ENCODE data around the gene CELF2.

The CELF2 gene

GRCh38 chr10:11206676-11207559, 189.2 kb downstream of the CELF2 start:
- peaks cover 37% of the 10 kb centered on the region for H3K4me1 Mint-ChIP-seq
- H3K4me3 Mint-ChIP-seq, result no peak overlapping the region
- DNase-seq, result no peak
- no peaks in the 10 kb centered on the region for H3K36me3 Mint-ChIP-seq (ENCODE audit: low read depth)
- peaks cover 4% of the 10 kb centered on the region for H3K27me3 Mint-ChIP-seq (ENCODE audit: low read depth, poor library complexity)
- H3K9me3 Mint-ChIP-seq, result peaks cover 1% of the 10 kb centered on the region
- no peak overlapping the region for H3K27ac Mint-ChIP-seq
- TF ChIP-seq, protein P1, sequence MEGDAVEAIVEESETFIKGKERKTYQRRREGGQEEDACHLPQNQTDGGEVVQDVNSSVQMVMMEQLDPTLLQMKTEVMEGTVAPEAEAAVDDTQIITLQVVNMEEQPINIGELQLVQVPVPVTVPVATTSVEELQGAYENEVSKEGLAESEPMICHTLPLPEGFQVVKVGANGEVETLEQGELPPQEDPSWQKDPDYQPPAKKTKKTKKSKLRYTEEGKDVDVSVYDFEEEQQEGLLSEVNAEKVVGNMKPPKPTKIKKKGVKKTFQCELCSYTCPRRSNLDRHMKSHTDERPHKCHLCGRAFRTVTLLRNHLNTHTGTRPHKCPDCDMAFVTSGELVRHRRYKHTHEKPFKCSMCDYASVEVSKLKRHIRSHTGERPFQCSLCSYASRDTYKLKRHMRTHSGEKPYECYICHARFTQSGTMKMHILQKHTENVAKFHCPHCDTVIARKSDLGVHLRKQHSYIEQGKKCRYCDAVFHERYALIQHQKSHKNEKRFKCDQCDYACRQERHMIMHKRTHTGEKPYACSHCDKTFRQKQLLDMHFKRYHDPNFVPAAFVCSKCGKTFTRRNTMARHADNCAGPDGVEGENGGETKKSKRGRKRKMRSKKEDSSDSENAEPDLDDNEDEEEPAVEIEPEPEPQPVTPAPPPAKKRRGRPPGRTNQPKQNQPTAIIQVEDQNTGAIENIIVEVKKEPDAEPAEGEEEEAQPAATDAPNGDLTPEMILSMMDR (IDR thresholded peaks at IDR 0.05), result no peak

GRCh38 chr10:11207560-11207844, 189.8 kb downstream of the CELF2 start:
- Mint-ChIP-seq H3K27ac (no peak overlapping the region), H3K4me1 (peaks cover 41% of the 10 kb centered on the region), H3K27me3 (ENCODE audit: low read depth, poor library complexity) (peaks cover 4% of the 10 kb centered on the region), H3K9me3 (no peaks in the 10 kb centered on the region), H3K36me3 (ENCODE audit: low read depth) (no peaks in the 10 kb centered on the region), H3K4me3 (no peak overlapping the region)
- TF ChIP-seq, protein P1 (IDR thresholded peaks at IDR 0.05), result no peak
- DNase-seq, result no peak

GRCh38 chr10:11208243-11208642, 190.6 kb downstream of the CELF2 start:
- Mint-ChIP-seq H3K9me3 (no peaks in the 10 kb centered on the region), H3K27ac (no peak overlapping the region), H3K27me3 (ENCODE audit: low read depth, poor library complexity) (peaks cover 4% of the 10 kb centered on the region), H3K4me3 (no peak overlapping the region), H3K4me1 (peaks cover 49% of the 10 kb centered on the region), H3K36me3 (ENCODE audit: low read depth) (no peaks in the 10 kb centered on the region)
- TF ChIP-seq, protein P1 (IDR thresholded peaks at IDR 0.05), result no peak
- no peak for DNase-seq

GRCh38 chr10:11208908-11209829, 191.5 kb downstream of the CELF2 start:
- no peaks in the 10 kb centered on the region for H3K9me3 Mint-ChIP-seq
- H3K27ac Mint-ChIP-seq, result no peak overlapping the region
- DNase-seq, result no peak
- H3K4me3 Mint-ChIP-seq, result no peak overlapping the region
- H3K36me3 Mint-ChIP-seq (ENCODE audit: low read depth), result no peaks in the 10 kb centered on the region
- TF ChIP-seq, protein P1 (IDR thresholded peaks at IDR 0.05), result no peak
- peaks cover 51% of the 10 kb centered on the region for H3K4me1 Mint-ChIP-seq
- H3K27me3 Mint-ChIP-seq (ENCODE audit: low read depth, poor library complexity), result peaks cover 4% of the 10 kb centered on the region

DNA sequence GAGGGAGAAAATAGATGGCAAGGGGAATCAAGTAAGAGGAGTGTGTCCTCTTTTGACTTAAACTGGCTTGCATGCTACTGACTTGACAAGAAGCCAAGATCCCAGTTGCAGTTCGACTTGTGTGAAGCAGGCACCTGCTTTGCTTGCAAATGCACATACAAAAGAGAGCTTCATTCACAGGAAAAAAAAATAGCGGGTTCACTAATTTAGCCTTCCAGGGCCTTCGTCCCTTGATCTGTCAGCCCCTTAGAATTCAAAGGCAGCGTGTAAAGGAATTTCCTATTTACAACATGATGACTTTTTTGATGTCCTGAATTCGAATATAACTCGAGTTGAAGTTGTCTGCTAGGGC, 192.1 kb downstream of the CELF2 start:
- no peak overlapping the region for H3K27ac Mint-ChIP-seq
- no peaks in the 10 kb centered on the region for H3K9me3 Mint-ChIP-seq
- H3K27me3 Mint-ChIP-seq (ENCODE audit: low read depth, poor library complexity), result peaks cover 4% of the 10 kb centered on the region
- no peak overlapping the region for H3K4me3 Mint-ChIP-seq
- TF ChIP-seq, protein P1 (IDR thresholded peaks at IDR 0.05), result no peak
- DNase-seq, result no peak
- H3K4me1 Mint-ChIP-seq, result peaks cover 44% of the 10 kb centered on the region
- H3K36me3 Mint-ChIP-seq (ENCODE audit: low read depth), result no peaks in the 10 kb centered on the region
